ENCODE data around the gene HTATIP2.
A peak's percentile ranks its signal among the peaks of the same experiment; 100 is the strongest.
"Not testable (repeated sequence)": the region's sequence is repeated elsewhere in the genome, so short reads cannot be mapped to it uniquely, and the experiment has no call there.

Gene HTATIP2

DNA sequence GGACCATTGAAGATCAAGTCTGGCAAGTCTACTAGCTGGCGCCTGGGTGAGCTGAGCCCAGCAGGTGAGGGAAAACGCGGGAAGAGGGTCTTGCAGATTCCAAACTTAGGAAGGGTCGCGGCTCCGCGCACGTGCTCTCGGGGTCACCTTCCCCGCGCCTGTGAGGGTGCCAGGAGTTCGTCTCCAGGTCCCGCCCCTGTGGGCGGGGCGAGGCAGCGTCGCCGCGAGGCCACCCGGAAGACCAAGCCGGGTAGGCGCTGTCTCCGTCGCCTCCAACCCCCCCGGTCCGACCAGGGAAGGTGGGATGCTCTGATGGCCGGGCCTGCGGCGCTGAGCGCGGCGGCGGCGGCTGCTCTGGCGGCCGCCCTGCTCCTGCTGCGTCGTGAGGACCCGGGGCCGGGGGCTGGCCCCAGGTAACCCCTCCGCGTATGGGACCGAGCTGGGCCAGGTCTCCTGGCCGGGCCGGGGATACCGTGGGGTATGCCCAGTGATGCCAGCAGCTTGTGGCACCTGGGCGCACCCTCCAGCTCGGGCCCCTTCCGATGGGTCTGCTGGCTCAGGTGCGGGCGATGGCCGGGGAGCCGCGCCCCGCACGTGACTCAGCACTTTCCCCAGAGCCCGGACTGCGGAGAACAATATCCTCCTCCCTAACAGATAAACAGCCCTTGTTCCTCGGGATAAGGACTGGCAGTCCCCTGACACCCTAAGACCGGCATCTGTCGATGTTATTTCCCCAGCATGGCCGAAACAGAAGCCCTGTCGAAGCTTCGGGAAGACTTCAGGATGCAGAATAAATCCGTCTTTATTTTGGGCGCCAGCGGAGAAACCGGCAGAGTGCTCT, at the start of gene HTATIP2:
HTATIP2 (plus strand) TSS at position 215 of the 841 bp plus-strand sequence; CDS start at position 739, 524 bp downstream.
- DNase-seq: peak; percentile 74

DNA sequence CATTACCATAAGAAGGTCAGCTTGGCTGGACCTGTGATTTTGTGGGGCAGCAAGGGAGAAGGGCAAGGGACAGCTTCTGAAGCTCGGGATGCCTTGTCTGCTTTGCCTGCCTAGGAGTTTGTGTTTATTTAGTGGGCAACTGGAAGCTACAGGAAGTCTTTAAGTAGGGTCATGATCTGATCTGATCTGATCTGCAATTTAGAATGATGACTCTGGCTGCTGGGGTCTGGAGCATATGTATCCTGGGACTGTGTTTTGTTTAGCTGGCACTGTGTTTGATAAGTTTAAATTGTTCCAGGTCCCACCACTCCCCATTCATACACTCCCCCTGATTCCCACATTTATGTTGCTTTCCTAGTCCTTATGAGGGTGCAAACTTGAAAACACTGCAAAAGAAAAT, 47.7 kb upstream of the HTATIP2 start:
- DNase-seq: no peak

DNA sequence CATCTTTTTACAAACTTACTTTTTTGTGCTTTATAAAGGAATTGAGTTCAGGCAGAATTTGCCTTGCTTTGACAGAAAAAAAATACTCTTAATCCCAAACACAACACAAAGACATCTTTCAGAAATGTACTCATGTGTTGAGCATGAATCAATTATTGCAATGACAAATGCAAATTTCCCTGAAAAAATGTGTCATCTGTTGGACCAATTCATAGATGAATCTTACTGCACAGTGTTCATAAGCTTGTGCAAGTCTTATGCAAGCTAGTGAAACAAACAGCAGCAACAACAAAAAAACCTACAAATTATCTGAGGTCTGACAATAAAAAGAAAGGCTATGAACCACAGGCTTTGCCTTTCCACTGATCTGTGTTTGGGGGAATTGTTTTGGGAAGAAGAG, 42.3 kb upstream of the HTATIP2 start:
- no peak for DNase-seq

DNA sequence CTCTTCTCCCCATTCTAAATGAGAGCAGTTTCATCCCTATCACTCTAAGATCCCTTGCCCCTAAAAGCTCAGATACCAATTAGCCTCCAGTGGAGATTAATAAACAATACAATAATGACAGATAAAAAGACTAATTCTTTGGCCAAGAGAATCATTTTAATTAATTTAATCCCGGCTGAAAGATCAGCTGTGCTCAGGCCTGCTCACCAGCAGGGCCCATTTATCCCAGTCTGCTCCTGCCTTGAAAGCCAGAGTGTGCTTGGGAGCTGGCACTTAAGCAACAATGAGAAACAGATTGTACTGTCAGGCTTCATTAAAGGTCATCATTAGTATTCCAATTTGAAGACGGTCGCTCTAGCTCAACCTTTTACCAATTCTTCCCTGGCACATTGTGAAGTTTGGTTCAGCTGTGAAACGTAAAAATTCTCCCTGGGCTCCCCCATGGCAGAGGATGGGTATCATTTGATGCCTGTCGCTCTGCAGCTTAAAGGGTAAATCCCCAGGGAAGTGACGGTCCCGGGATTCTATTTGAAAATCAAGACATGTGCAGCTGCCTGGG, 36.1 kb upstream of the HTATIP2 start:
- DNase-seq: no peak

DNA sequence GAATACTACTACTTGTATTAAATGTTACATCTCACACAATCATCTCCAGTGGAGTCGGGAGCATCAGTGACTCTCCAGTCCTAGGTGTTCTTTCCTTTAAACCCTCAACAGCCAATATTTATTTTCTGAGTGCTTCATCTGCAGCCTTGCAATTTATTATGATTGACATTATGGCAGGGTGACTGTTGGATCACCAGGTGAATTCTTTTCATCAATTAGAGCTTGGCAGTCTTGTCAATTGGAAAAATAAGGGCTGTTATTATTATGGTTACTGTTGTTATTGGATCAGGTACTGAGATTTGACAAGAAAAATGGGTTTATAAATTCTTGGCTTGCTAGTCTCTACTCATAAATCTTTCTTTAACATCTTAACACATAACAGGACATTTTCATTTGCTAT, 27.5 kb upstream of the HTATIP2 start:
- no peak for DNase-seq

DNA sequence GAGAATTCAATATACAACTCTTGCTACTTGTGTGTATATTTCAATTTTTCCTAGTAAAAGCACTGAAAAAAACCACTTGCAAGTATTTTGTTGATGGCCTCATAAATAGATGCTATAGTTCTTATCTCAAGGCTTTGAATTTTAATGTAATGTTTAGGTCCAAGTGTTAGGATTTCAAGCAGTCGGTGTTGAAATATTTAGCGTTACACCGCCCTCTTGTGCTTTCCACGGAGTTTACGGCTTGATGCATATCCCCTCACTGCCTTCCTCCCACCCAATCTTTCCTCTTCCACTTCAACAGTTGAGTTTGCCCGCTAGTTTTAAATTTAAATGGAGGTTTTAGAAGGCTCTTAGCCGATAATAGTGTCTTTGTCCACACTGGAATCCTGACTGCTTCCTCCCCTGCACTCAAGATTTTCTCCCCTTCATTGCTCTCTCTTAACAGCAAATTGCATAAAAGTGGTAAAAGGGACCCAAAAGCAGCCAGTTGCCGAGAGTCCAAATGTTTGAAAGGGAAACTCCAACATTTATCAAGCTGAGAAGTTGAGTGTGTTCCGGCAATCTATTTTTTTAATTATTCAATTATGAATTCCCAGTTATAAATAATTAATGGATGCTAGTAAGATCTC, 25.9 kb upstream of the HTATIP2 start:
- no peak for DNase-seq

DNA sequence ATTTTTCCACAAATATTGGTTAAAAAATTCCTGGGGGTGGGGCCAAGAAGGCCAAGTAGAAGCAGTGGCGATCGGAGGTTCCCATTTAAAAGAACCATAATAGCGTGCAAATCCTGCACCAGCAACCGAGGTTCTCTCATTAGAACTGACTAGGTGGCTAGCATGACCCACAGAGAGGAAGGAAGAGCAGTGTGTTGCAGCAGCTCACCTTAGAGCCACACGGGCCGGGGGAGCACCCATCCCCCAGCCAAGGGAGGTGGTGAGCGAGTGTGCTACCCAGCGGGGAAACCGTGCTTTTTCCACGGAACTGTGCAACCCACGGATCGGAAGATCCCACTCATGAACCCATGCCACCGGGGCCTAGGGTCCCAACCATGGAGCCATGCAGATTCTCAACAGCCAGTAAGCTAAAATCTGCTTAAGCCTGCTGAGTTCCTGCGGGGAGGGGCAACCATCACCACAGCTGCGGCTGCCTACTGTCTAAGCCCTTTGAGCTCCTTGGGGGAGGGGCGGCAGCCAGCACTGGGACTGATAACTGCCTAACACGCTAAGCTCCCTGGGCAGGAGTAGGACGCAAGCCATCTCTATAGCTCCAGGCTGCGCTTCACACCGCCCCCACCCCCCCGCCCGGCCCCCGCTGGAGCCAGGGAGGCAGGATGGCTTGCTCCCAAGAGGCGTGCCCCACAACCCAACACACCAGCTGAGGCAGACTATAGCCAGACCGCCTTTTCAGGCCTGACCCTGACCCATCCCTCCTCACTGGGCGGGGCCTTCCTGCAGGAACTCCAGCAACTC, 21.0 kb upstream of the HTATIP2 start:
- DNase-seq: no peak

DNA sequence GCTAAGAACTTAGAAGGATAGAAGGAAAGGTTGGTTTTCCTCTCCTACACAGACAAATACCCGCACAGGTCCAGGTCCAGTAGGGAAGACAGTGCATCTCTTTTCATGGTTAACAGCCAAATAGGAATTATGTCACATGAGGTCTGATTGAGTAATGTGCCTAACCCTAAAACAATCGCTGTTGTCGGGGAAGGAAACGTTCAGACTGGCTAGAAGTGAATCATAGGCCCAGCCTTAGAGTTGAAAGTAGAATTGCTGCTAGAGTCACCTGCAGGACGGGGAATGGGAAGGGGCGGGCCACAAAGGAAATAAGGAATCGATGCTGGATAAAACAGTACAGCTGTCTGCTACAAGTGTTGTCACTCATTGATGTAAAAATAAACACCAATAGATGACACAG, 12.4 kb upstream of the HTATIP2 start:
- DNase-seq: peak; percentile 21

DNA sequence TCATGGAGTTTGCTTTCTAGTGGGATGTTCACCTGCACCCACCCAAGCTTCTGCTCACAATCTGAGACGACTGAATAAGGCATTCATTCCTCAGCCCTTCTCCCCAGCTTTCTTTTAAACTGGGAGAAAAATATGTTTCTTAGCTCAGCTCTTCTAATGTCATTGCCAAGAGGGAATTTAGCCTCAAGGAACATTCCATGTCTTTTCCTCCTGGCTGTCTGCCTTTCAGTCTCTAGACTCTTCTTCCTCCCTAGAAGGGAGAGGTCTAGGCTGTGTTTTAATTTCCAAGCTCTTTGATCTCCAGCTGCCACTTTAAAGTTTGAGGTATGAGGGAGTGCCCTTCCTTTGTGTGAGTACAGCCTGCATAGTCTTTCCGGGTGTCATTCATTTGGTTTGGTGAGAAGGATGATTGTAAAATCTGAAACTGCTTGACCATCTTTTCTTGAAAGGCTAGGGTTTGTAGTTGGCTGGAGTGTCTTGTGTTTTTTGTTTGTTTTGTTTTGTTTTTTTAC, 11.7 kb upstream of the HTATIP2 start:
- DNase-seq: no peak

DNA sequence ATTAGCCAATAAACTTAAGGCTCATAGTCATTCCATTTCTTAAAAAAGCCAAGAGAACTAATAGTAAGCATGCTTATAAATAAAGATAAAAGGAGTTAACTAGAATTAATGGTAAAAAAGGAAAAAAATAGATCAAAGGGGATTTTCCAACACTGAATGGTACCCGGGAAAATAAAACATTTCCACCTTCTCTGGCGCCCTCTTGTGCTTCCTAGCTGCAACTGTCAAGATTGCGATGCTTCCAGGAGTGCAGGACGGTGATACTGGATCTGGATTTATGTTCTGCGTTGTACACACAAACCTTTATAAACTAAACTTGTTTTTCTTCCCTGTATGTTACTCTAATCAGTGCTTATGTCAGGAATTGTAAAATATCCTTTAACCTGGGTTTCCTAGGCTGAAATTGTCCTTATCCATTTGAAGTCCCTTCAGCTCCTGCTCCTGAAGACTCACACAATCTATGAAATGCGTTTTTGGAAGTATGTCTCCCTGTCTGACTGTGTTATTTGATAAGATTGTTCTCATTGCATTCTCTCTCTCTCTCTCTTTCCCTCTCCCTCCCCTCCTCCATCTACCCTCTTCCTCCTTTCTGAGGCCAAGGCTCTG, 9.6 kb upstream of the HTATIP2 start:
- peak; percentile 46 for DNase-seq

DNA sequence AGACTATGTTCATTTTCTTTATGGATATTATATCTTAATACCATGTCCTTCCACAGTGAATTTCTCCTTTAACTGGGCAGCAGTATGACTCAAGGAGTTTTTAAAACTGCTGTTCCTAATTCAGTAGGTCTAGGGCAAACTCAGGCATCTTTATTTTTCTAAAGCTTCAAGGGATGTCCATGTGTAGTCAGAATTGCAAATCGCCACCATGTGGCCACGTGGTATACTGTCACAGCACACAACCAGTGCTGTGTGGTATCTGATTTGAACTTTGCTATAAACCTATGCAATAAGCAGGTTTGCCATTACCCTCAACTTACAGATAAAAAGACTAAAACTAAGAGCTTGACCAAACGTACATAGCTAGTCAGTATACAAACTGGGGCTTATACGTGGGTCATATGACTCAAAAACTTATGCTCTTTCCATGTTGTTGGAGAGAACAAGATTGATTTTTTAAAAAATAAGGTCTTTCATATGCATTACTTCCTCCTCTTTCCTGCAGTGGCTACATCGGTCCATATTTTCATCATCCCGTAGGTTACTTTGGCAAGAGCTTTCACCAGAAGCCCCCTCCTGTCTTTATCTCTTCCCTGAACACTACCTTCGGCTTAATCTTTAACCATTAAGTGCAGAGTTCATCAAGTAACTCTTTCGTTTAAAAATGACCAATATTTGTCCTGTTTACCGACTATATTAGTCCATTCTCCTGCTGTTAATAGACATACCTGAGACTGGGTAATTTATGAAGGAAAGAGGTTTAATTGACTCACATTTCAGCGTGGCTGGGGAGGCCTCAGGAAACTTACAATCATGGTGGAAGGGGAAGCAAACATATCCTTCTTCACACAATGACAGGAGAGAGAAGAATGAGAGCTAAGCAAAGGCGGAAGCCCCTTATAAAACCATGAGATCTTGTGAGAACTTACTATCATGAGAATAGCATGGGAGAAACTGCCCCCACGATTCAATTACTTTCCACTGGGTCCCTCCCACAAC, 8.0 kb upstream of the HTATIP2 start:
- DNase-seq: peak; percentile 48

DNA sequence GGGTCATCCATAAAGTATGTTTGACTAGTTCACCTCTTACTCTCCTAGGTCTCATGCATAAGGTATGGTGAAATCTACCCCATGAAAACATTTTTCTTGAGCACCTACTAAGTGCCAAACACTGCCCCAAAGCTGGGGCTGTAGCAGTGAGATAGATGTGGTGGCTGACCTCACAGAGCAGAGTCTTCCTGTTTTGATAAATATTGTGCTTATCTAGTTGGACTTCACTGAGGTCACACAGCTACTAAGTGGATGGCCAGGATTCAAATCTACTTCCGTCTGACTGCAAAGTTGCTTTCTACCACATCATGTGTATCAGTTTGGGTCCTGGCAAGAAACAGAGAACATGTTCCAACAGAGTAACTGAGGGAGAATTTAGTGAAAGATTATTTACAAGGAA, 6.4 kb upstream of the HTATIP2 start:
- no peak for DNase-seq

DNA sequence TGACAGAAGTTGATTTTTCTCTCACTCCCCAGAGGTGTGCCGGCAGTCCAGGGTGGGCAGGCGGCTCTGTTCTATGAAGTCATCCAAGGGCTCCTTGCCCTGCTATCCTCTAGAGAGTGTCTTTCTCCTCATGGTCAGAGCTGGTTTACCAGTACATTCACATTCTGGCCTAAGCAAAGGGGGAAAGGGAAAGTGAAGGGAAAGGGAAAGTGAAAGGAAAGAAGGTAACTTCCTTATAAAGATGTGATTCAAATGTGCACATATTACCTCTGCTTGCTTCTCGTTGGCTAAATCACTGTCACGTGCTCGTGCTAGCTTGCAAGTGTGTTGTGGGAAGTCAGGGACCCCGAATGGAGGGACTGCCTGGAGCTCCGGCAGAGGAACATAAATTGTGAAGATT, 2.9 kb upstream of the HTATIP2 start:
- DNase-seq: peak; percentile 85

DNA sequence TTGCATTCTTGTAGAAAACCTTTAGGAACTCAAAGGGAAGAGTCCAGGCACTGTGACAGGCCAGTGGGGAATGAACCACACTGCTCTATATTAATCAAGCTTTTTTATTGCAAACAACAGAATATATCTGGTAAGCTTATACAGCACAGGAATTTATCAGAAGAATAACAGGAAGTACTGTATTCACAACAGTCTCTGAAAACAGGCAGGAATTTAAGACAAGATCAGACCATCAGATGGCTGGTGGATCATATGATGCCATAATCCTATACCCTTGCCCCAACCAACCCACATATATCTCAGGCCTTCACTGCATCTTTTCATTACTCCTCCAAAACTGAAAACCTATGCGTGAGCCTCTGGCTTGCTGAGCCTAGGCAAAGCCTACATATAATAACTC, 1.0 kb upstream of the HTATIP2 start:
- DNase-seq: no peak

DNA sequence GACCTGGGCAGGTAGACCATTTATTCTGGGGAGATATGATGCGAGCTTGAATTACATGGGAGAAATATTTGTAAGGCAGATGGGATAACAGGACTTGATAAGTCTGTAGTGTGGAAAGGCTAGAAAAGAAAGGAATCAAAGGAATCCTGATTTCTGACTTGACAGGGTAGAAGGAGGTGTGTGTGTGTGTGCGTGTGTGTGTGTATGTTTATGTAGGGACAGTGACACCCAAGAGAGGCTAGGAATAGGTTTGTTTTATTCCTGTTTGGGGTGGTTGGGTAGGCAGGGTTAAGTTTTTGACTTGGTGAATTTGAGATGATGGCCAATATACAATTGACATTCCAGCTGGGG, 390 bp upstream of the HTATIP2 start:
- no peak for DNase-seq

DNA sequence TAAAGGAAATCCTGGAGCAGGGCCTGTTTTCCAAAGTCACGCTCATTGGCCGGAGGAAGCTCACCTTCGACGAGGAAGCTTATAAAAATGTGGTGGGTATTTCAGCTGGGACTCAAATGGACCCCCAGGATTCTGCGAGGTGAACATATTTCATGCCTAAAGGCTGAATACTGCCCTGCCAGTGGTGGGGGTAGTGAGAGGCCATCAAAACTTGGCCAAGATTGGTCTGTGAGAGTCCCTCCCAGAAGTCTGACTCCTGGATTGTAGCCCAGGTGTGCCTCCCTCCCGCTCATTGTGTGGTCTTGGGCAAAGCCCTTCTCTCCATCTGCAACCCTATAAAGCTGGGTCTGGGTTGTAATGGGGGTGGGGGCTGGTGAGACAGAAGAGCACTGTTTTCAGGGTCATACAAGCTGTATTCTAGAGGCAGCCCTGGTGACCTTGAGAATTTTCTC, 853 bp downstream of the HTATIP2 start:
- DNase-seq: no peak

DNA sequence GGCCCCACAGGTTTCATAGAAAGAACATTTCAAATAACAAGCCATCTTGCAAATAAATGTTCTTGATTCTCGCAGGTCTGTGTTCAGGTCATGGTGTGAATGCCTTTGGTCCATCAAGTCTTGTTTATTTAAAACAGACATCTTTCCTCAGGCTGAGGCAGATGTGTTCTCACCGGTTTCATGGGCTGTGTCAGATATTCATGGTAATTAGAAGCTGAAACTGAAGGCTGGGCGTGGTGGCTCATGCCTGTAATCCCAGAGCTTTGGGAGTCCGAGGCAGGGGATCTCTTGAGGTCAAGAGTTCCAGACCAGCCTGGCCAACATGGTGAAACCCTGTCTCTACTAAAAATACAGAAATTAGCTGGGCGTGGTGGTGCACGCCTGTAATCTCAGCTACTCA, 2.0 kb downstream of the HTATIP2 start:
- not testable (repeated sequence) for DNase-seq

DNA sequence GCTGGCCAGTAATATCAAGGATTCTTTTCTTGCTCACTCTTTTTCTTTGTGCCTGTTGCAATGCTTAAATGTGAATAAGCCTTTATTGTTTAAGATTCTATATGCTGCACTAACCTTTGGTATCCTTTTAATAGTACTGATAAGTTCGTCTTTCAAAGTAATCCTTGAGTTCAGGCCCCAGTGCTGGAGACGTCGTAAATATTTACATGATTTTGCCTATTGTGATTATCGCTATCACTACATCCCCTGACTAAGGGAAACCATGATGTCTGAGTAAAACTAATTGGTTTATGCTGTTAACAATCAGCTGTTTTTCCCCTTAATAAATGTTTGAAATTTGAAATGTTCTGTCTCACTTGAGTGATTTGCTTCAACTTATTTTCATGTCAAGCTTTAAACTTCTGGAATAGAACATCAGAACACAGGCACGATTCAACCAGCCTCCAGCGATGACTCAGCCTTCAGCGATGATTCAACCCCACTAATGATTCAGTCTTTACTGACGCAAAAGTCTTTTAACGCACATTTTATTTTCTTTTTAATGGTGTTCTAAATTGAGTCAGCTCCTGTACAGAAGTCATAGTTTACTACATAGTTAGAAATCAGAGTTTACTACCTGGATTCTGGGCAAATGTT, 3.9 kb downstream of the HTATIP2 start:
- peak; percentile 83 for DNase-seq

DNA sequence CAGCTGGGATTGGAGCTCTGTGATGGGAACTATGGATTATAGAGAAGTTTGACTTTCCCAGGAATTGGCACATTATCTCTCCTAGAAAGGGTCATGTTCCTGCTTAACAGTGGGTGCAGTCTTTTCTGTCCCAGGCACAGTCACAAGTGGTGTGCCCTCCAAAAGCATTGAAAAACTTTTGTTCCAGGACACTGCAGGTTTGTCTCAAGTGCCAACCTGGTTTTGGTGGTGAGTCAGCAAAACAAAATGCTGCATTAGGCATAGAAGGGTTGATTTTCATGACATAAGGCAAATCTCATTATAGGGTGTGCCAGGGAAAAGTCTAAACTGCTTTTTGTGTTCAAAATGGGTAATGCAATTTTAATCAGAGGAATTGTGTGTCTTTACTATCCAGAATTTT, 4.9 kb downstream of the HTATIP2 start:
- DNase-seq: no peak

DNA sequence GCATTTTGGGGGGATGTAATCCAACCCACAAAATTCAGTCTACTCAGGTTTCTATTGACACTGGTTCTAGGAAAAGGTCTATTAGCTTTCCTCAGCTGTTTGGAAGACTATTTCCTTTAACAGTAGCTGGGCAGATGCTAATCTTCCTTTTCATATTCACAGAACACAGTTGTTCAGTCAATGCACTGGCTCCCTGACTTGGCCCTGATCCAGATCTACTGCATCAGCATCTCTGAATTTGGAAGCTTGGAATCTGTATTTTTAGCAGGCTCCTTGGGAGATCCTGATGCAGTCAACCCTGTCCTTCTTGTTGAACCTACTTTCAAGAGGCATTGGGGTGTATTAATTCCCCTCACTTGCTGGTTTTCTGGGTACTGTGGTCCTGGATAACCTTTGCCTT, 6.3 kb downstream of the HTATIP2 start:
- no peak for DNase-seq

DNA sequence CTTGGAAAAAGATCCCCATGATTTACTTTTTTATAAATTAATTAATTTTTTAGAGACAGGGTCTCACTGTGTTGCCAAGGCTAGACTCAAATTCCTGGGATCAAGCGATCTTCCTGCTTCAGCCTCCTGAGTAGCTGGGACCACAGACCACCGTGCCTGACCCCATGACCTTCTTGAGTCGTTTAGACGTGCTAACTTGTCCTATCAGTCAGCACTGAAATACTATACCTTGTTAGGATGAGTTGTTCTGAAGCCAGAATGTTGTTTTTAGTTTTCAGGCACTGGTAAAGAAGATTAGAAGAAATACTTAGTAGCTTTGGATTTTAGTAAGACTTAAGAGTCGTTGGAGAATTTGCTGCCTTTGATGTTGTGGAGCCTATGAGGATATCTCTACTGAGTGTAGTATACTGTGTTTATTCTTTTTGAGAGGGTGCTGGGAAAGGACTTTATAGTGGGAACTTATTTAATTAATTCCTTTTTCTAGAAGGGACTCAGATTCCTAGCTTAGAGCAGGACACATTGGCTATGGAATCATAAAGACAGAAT, 8.6 kb downstream of the HTATIP2 start:
- DNase-seq: no peak
